HUES64 (cell line): ENCODE measurements around the gene TOP1.

ENCODE experiments used
- H3K27ac ChIP-seq: 2 replicates; pipeline ENCODE4 v1.7.0; 2013; ENCODE audit warnings: low read depth, low read length, inconsistent platforms
- H3K27me3 ChIP-seq: 2 replicates; pipeline ENCODE4 v1.6.1; 2013; ENCODE audit warnings: mild to moderate bottlenecking, low read length; ENCODE audit not compliant: insufficient read depth
- H3K36me3 ChIP-seq: 2 replicates; pipeline ENCODE4 v1.6.1; 2013; ENCODE audit warnings: mild to moderate bottlenecking, low read length; ENCODE audit not compliant: insufficient read depth
- H3K4me1 ChIP-seq: 2 replicates; pipeline ENCODE4 v1.6.1; 2013; ENCODE audit warnings: mild to moderate bottlenecking, low read length, moderate library complexity; ENCODE audit not compliant: insufficient read depth
- H3K4me3 ChIP-seq: 2 replicates; pipeline ENCODE4 v1.5.1; 2013; ENCODE audit warnings: mild to moderate bottlenecking, low read length, moderate library complexity
- H3K9ac ChIP-seq: 2 replicates; pipeline ENCODE4 v1.6.1; 2013; ENCODE audit warnings: mild to moderate bottlenecking, low read depth, low read length
- H3K9me3 ChIP-seq: 2 replicates; pipeline ENCODE4 v1.6.1; 2013; ENCODE audit warnings: low read depth, low read length; ENCODE audit not compliant: insufficient read depth
- WGBS: fragments of 150-250, 120-280 bp; methylation state at CpG from one replicate; pipeline ENCODE4 v1.1.7; 2013; ENCODE audit warnings: missing lambda C conversion rate; 5-methylcytosine and 5-hydroxymethylcytosine counted together

Gene TOP1

GRCh38 chr20:41063442-41063841, 34.8 kb downstream of the TOP1 start:
- no peaks in the 10 kb centered on the region for H3K9me3 ChIP-seq
- peaks cover 58% of the 10 kb centered on the region for H3K36me3 ChIP-seq
- H3K27ac ChIP-seq = no peak overlapping the region
- H3K9ac ChIP-seq = no peak overlapping the region
- no peak overlapping the region for H3K4me3 ChIP-seq
- WGBS = 87% methylated on average over 1 of the region's 1 CpG
- H3K4me1 ChIP-seq = peaks cover 5% of the 10 kb centered on the region; the same call in 1 of the 2 replicates
- no peaks in the 10 kb centered on the region for H3K27me3 ChIP-seq

- H3K36me3 ChIP-seq = peaks cover 60% of the 10 kb centered on the region
- H3K4me1 ChIP-seq = no peaks in the 10 kb centered on the region
- WGBS = 93% methylated on average over 1 of the region's 1 CpG
- H3K9me3 ChIP-seq = no peaks in the 10 kb centered on the region
- H3K4me3 ChIP-seq = no peak overlapping the region
- no peak overlapping the region for H3K9ac ChIP-seq
- no peak overlapping the region for H3K27ac ChIP-seq
- H3K27me3 ChIP-seq = no peaks in the 10 kb centered on the region
Measured at GRCh38 chr20:41064377-41064776, 35.8 kb downstream of the TOP1 start.

GRCh38 chr20:41065716-41066115, 37.1 kb downstream of the TOP1 start:
- no peaks in the 10 kb centered on the region for H3K27me3 ChIP-seq
- WGBS = 92% methylated on average over 2 of the region's 3 CpGs
- no peak overlapping the region for H3K9ac ChIP-seq
- no peaks in the 10 kb centered on the region for H3K9me3 ChIP-seq
- H3K36me3 ChIP-seq = peaks cover 60% of the 10 kb centered on the region
- no peak overlapping the region for H3K4me3 ChIP-seq
- H3K27ac ChIP-seq = no peak overlapping the region
- no peaks in the 10 kb centered on the region for H3K4me1 ChIP-seq

GRCh38 chr20:41068806-41069205, 40.2 kb downstream of the TOP1 start:
- Histone ChIP-seq H3K27me3 (no peaks in the 10 kb centered on the region), H3K9ac (no peak overlapping the region), H3K9me3 (no peaks in the 10 kb centered on the region), H3K36me3 (peaks cover 38% of the 10 kb centered on the region), H3K4me3 (no peak overlapping the region), H3K4me1 (peaks cover 18% of the 10 kb centered on the region), H3K27ac (no peak overlapping the region)
- 93% methylated on average over 3 of the region's 3 CpGs for WGBS

GRCh38 chr20:41072190-41072863, 43.7 kb downstream of the TOP1 start:
- Histone ChIP-seq H3K9ac (0 out of 2 replicates have a peak overlapping the region, but pooled peaks have one; percentile 10), H3K9me3 (no peaks in the 10 kb centered on the region), H3K4me1 (peaks cover 18% of the 10 kb centered on the region), H3K27ac (no peak overlapping the region), H3K27me3 (no peaks in the 10 kb centered on the region), H3K36me3 (peaks cover 37% of the 10 kb centered on the region), H3K4me3 (no peak overlapping the region)
- WGBS = 85% methylated on average over 3 of the region's 3 CpGs

GRCh38 chr20:41072915-41073314, 44.3 kb downstream of the TOP1 start:
- Histone ChIP-seq H3K4me3 (no peak overlapping the region), H3K9ac (0 out of 2 replicates have a peak overlapping the region, but pooled peaks have one; percentile 10), H3K27me3 (no peaks in the 10 kb centered on the region), H3K4me1 (peaks cover 18% of the 10 kb centered on the region), H3K9me3 (no peaks in the 10 kb centered on the region), H3K27ac (no peak overlapping the region), H3K36me3 (peaks cover 37% of the 10 kb centered on the region)
- 87% methylated on average over 3 of the region's 3 CpGs for WGBS

GRCh38 chr20:41074441-41074840, 45.8 kb downstream of the TOP1 start:
- no peaks in the 10 kb centered on the region for H3K27me3 ChIP-seq
- no peak overlapping the region for H3K27ac ChIP-seq
- no peak overlapping the region for H3K9ac ChIP-seq
- H3K4me3 ChIP-seq = no peak overlapping the region
- no peaks in the 10 kb centered on the region for H3K9me3 ChIP-seq
- H3K4me1 ChIP-seq = peaks cover 21% of the 10 kb centered on the region
- peaks cover 48% of the 10 kb centered on the region for H3K36me3 ChIP-seq

GRCh38 chr20:41076776-41077175, 48.2 kb downstream of the TOP1 start:
- H3K4me1 ChIP-seq = peaks cover 19% of the 10 kb centered on the region
- 86% methylated on average over 3 of the region's 4 CpGs for WGBS
- H3K27ac ChIP-seq = no peak overlapping the region
- H3K9ac ChIP-seq = no peak overlapping the region
- no peaks in the 10 kb centered on the region for H3K27me3 ChIP-seq
- no peaks in the 10 kb centered on the region for H3K9me3 ChIP-seq
- no peak overlapping the region for H3K4me3 ChIP-seq
- peaks cover 71% of the 10 kb centered on the region for H3K36me3 ChIP-seq

GRCh38 chr20:41078329-41078728, 49.7 kb downstream of the TOP1 start:
- H3K27ac ChIP-seq = no peak overlapping the region
- H3K36me3 ChIP-seq = peaks cover 87% of the 10 kb centered on the region
- no peaks in the 10 kb centered on the region for H3K27me3 ChIP-seq
- no peaks in the 10 kb centered on the region for H3K9me3 ChIP-seq
- H3K9ac ChIP-seq = no peak overlapping the region
- H3K4me3 ChIP-seq = no peak overlapping the region
- H3K4me1 ChIP-seq = 0 out of 2 replicates have a peak, but pooled peaks cover 5% of the 10 kb centered on the region

GRCh38 chr20:41079066-41079465, 50.4 kb downstream of the TOP1 start:
- Histone ChIP-seq H3K27ac (no peak overlapping the region), H3K27me3 (no peaks in the 10 kb centered on the region), H3K9ac (no peak overlapping the region), H3K36me3 (peaks cover 89% of the 10 kb centered on the region), H3K9me3 (no peaks in the 10 kb centered on the region), H3K4me3 (no peak overlapping the region), H3K4me1 (0 out of 2 replicates have a peak, but pooled peaks cover 3% of the 10 kb centered on the region)
- WGBS = 89% methylated on average over 2 of the region's 2 CpGs

- H3K27ac ChIP-seq = no peak overlapping the region
- H3K4me1 ChIP-seq = 0 out of 2 replicates have a peak, but pooled peaks cover 3% of the 10 kb centered on the region
- H3K9me3 ChIP-seq = no peaks in the 10 kb centered on the region
- 100% methylated on average over 1 of the region's 2 CpGs for WGBS
- peaks cover 100% of the 10 kb centered on the region for H3K36me3 ChIP-seq
- H3K27me3 ChIP-seq = no peaks in the 10 kb centered on the region
- H3K4me3 ChIP-seq = no peak overlapping the region
- H3K9ac ChIP-seq = no peak overlapping the region
Measured at GRCh38 chr20:41080866-41081265, 52.2 kb downstream of the TOP1 start.
